NCI-H187 treated with DMSO at 0.1 percent for 48 hours (cell line): ENCODE data around the gene SYT7.
"Not testable (repeated sequence)": the region's sequence is repeated elsewhere in the genome, so short reads cannot be mapped to it uniquely, and the experiment has no call there.

Experiments
- DNase-seq: peaks from one replicate; lab custom pipeline; 2025; lab: John Stamatoyannopoulos, UW

The SYT7 gene

GRCh38 chr11:61496602-61497400 lies 84.1 kb downstream of the SYT7 start:
- DNase-seq, result no peak

- peak; percentile 16 for DNase-seq
Observed at GRCh38 chr11:61495801-61496601, 84.9 kb downstream of the SYT7 start.

- no peak for DNase-seq
Observed at GRCh38 chr11:61494381-61494961, 86.4 kb downstream of the SYT7 start.

GRCh38 chr11:61491736-61492395 lies 89.0 kb downstream of the SYT7 start:
- no peak for DNase-seq

DNA sequence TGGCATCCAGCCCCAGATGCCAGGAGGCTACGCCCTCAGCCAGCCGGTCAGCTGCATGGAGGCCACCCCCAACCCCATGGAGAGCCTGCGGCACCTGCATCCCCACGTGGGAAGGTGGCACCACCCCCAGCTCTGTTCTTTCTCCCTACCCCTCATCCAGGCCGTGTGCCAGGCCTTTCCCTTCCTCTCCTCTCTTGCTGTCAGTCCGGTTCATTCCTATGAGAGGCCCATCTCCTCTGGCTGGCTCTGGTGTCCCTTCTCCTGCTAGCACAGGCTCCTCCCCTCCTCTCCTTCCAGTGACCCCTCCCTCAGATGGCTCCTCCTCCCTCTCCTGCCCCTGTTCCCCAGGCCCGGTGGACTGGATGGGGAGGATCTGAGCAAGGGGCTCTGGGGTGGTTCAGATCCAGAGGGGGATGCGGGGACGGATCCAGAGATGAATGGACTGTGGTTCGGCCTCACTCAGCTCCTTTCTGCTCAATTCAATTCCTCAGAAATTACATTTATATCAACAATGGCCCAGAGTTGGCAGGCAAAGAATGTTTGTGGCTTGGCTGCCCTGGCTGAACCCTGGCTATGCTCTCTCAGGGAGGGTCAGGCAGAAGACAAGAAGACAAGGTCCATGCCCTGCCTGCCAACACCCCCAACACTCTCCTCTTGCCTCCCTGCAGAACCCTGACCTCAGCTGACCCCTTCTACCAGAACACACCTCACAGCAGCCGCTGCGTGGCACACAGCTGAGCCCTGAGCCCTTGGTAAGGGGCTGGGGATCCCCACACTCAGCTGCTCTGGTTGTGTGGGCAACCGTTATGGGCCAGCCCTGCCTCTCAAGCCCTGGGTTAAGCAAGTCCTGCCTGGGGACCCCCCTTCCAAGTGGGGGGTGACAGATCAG lies 90.8 kb downstream of the SYT7 start:
- DNase-seq, result no peak

- DNase-seq, result peak; percentile 19
Observed at GRCh38 chr11:61488651-61489291, 92.1 kb downstream of the SYT7 start.

GRCh38 chr11:61487342-61488025 lies 93.4 kb downstream of the SYT7 start:
- no peak for DNase-seq

DNA sequence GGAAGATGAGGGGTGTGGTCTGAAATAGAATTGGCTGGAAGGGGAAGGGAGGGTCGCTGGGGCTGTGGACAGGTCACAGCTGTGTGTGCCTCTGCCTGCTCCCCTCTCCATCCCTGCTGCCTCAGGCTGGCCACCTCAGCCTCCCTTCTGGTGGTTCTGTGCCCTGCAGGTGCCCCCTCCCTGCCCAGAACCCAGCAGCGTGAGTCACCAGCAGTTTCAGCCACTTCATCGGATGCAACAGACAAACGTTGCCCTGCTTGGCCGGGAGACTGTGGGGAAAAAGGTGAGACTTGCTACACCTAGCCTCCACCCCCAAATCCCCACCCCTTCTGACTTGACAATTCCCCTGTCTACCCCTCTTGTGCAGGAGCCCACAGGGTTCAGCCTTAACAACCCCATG lies 94.1 kb downstream of the SYT7 start:
- no peak for DNase-seq

GRCh38 chr11:61486011-61486620 lies 94.8 kb downstream of the SYT7 start:
- no peak for DNase-seq

DNA sequence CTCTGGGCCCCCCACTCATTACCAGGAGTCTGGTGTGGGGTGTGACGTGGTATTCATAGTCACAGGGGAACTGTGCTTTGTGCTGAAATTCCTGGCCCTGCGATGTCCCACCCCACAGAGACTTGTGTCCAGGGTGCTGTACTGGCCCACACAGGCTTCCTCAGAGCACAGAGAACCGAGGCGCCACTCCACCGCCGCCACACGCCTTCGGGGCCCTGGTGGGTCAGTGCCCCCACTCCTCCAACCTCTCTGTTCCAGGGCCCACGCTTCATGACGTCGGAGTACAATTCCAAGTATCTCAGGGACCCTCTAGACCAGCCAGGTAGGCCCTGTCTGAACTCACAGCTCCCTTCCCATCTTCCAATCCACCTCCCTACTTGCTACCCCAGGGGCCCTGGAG lies 95.8 kb downstream of the SYT7 start:
- no peak for DNase-seq

- no peak for DNase-seq
Observed at GRCh38 chr11:61484541-61484940, 96.3 kb downstream of the SYT7 start.

GRCh38 chr11:61482513-61482912 lies 98.4 kb downstream of the SYT7 start:
- DNase-seq, result no peak

- no peak for DNase-seq
Observed at GRCh38 chr11:61481806-61482205, 99.1 kb downstream of the SYT7 start.

DNA sequence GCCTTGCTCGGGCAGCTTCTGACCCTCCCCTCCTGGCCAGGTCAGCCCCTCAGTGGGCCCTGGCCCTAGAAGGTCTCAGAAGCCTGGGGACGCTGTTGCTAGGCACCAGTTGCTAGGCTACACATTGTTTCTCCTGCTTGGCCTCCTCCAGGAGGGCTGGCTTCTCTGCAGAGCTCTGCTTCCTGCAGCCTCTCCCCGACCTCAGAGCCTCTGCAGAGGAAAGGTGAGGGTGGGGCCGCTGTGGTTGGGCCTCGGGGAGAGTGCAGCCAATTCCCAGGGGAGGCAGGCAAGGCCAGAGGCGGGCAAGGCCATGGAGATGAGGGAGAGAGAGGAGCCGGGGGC lies 99.9 kb downstream of the SYT7 start:
- DNase-seq, result peak; percentile 61

GRCh38 chr11:61480261-61480993 lies 100.4 kb downstream of the SYT7 start:
- DNase-seq, result no peak

GRCh38 chr11:61479360-61480058 lies 101.4 kb downstream of the SYT7 start:
- not testable (repeated sequence) for DNase-seq

GRCh38 chr11:61477727-61478148 lies 103.1 kb downstream of the SYT7 start:
- no peak for DNase-seq

- DNase-seq, result no peak
Observed at GRCh38 chr11:61477126-61477525, 103.8 kb downstream of the SYT7 start.

DNA sequence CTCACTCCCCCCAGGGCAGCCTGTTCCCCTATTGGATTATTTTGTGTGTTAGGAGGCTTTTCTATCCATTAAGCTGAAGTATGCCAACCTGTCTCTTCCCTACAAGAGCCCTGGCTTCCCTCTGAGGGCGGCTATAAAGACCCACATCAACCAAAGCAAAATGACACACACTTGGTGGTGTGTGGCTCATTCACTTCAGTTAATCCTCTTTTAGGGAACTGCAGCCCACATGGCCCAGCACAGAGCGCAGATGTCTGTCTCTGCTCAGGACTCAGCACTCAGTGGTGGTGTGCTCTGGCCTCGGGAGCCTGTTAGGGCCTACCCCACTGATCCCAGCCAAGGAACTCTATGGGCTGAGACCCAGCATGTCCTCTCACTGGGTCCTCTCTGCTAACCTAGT lies 104.5 kb downstream of the SYT7 start:
- no peak for DNase-seq
